K562 (cell line): ENCODE results near the gene PDZD8.

Experiments
- CBX8 ChIP-seq: fragments of 200-600 bp; sonication (generic); IDR thresholded peaks from 2 replicates; pipeline ENCODE4 v1.6.1; 2012; ENCODE audit warnings: borderline replicate concordance, mixed run types, low read depth, mild to moderate bottlenecking, moderate library complexity, mixed read lengths, low read length, control low read depth, inconsistent platforms; ENCODE audit not compliant: poor library complexity, severe bottlenecking; ENCODE audit errors: extremely low read depth
- CHD4 ChIP-seq: fragments of 200-600 bp; sonication (generic); IDR thresholded peaks from 3 replicates; pipeline ENCODE4 v1.6.1; 2012; ENCODE audit warnings: low read depth, mild to moderate bottlenecking, mixed read lengths, low read length, inconsistent platforms; ENCODE audit not compliant: insufficient read depth, insufficient replicate concordance, poor library complexity, severe bottlenecking
- CREB1 ChIP-seq, 2 experiments: sonication (generic) in 1 of 2; formaldehyde crosslinking in 1 of 2; IDR thresholded peaks; 2 replicates each; pipeline versions ENCODE4 v1.6.1 to v1.8.0; 2012 to 2022; ENCODE audit warnings: inconsistent platforms in 1 of 2, mild to moderate bottlenecking in 1 of 2, missing genetic modification reagents in 1 of 2, moderate library complexity in 1 of 2
- CTCF ChIP-seq, 3 experiments: IDR thresholded peaks in 2 of 3; conservative IDR thresholded peaks in 1 of 3; 2 replicates each; pipeline ENCODE4 v1.5.1; 2011 to 2012; ENCODE audit warnings: low read length in 3 of 3, mild to moderate bottlenecking in 3 of 3, control low read depth in 2 of 3, improper control_type of control experiment in 1 of 3, inconsistent platforms in 1 of 3, low read depth in 1 of 3, mixed read lengths in 1 of 3, moderate library complexity in 1 of 3; ENCODE audit not compliant: insufficient read depth in 2 of 3
- FIP1L1 ChIP-seq: fragments of 200-400 bp; formaldehyde crosslinking; IDR thresholded peaks from 2 replicates; pipeline ENCODE4 v1.6.1; 2018; ENCODE audit warnings: mild to moderate bottlenecking, low read depth, low read length; ENCODE audit not compliant: poor library complexity, severe bottlenecking
- POLR2A ChIP-seq: fragments of 450-650 bp; conservative IDR thresholded peaks from 2 replicates; pipeline ENCODE4 v1.6.1; 2016
- REST ChIP-seq, 2 experiments: fragments of 450-650 bp; formaldehyde crosslinking in 1 of 2; IDR thresholded peaks; 2 replicates each; pipeline versions ENCODE4 v1.4.0 to v1.6.1; 2014 to 2020; ENCODE audit warnings: mild to moderate bottlenecking in 2 of 2, borderline replicate concordance in 1 of 2, low read depth in 1 of 2
- SIN3A ChIP-seq, 2 experiments: fragments of 150-350 bp in 1 of 2; IDR thresholded peaks; 2 replicates each; pipeline ENCODE4 v1.6.1; 2011 to 2016; ENCODE audit warnings: borderline replicate concordance in 2 of 2, low read depth in 2 of 2, low read length in 2 of 2, mild to moderate bottlenecking in 2 of 2, moderate library complexity in 2 of 2; ENCODE audit not compliant: control insufficient read depth in 1 of 2
- SP1 ChIP-seq: sonication (generic); formaldehyde crosslinking; IDR thresholded peaks from 2 replicates; pipeline ENCODE4 v1.8.1; 2022; ENCODE audit warnings: mild to moderate bottlenecking, missing genetic modification reagents
- TEAD4 ChIP-seq, 2 experiments: sonication (generic) in 1 of 2; formaldehyde crosslinking in 1 of 2; IDR thresholded peaks; 2 replicates each; pipeline versions ENCODE4 v1.6.1 to v1.8.0; 2012 to 2022; ENCODE audit warnings: borderline replicate concordance in 1 of 2, inconsistent platforms in 1 of 2, low read length in 1 of 2, mild to moderate bottlenecking in 1 of 2, missing genetic modification reagents in 1 of 2
- ZBTB33 ChIP-seq: sonication (generic); formaldehyde crosslinking; IDR thresholded peaks from 2 replicates; pipeline ENCODE4 v1.8.1; 2023; ENCODE audit warnings: mild to moderate bottlenecking, missing genetic modification reagents

GRCh38 chr10:117351996-117352395, 23.2 kb downstream of the PDZD8 start:
- TF ChIP-seq CREB1 (IDR thresholded peaks at IDR 0.05) = no peak
- no peak for TF ChIP-seq CREB1 (CRISPR knock-in tag; IDR thresholded peaks at IDR 0.05)
- TF ChIP-seq SP1 (CRISPR knock-in tag) = no peak
- no peak for TF ChIP-seq FIP1L1
- no peak for TF ChIP-seq CTCF (IDR thresholded peaks at IDR 0.05 in 2 of 3, conservative IDR thresholded peaks at IDR 0.05 in 1 of 3; ENCODE audit: insufficient read depth in 2 of 3, low read depth in 1 of 3, low read length in 3 of 3)
- no peak for TF ChIP-seq TEAD4 (IDR thresholded peaks at IDR 0.05; ENCODE audit: low read length)
- TF ChIP-seq TEAD4 (CRISPR knock-in tag; IDR thresholded peaks at IDR 0.05; ENCODE audit: borderline replicate concordance) = no peak
- TF ChIP-seq REST (IDR thresholded peaks at IDR 0.05; ENCODE audit: borderline replicate concordance) = no peak
- no peak for TF ChIP-seq REST (CRISPR knock-in tag; IDR thresholded peaks at IDR 0.05; ENCODE audit: low read depth)
- TF ChIP-seq POLR2A = no peak
- TF ChIP-seq SIN3A (IDR thresholded peaks at IDR 0.05; ENCODE audit: borderline replicate concordance in 2 of 2, control insufficient read depth in 1 of 2, low read depth in 2 of 2, low read length in 2 of 2) = no peak
- TF ChIP-seq CBX8 = no peak
- TF ChIP-seq CHD4 = no peak
- TF ChIP-seq ZBTB33 (CRISPR knock-in tag) = no peak
